Erythroblast (primary cell): ENCODE data around the gene LYRM1.

Experiments used
- GATA1 ChIP-seq: IDR thresholded peaks from 2 replicates; pipeline ENCODE4 v1.6.1; 2011; ENCODE audit warnings: low read depth, mild to moderate bottlenecking, control low read depth, low read length, moderate library complexity
- POLR2A ChIP-seq: IDR thresholded peaks from 2 replicates; pipeline ENCODE4 v1.6.1; 2011; ENCODE audit warnings: mild to moderate bottlenecking, low read length

GRCh38 chr16:20925751-20926150, 25.2 kb downstream of the LYRM1 start:
- TF ChIP-seq POLR2A (no peak), GATA1 (no peak)
